Stomach (tissue), 4 donors: ENCODE data around the gene LMX1A.

ENCODE experiments used
- EP300 ChIP-seq: sonication (generic); formaldehyde crosslinking; IDR thresholded peaks from one replicate; pipeline ENCODE4 v1.6.1; 2017; ENCODE audit warnings: antibody characterized with exemption
- POLR2A ChIP-seq, 4 donors: fragments of 450-650 bp; IDR thresholded peaks; one replicate each; pipeline ENCODE4 v1.6.1; 2016; ENCODE audit warnings: antibody characterized with exemption in 4 of 4, control low read depth in 2 of 4, mild to moderate bottlenecking in 1 of 4, moderate library complexity in 1 of 4

DNA sequence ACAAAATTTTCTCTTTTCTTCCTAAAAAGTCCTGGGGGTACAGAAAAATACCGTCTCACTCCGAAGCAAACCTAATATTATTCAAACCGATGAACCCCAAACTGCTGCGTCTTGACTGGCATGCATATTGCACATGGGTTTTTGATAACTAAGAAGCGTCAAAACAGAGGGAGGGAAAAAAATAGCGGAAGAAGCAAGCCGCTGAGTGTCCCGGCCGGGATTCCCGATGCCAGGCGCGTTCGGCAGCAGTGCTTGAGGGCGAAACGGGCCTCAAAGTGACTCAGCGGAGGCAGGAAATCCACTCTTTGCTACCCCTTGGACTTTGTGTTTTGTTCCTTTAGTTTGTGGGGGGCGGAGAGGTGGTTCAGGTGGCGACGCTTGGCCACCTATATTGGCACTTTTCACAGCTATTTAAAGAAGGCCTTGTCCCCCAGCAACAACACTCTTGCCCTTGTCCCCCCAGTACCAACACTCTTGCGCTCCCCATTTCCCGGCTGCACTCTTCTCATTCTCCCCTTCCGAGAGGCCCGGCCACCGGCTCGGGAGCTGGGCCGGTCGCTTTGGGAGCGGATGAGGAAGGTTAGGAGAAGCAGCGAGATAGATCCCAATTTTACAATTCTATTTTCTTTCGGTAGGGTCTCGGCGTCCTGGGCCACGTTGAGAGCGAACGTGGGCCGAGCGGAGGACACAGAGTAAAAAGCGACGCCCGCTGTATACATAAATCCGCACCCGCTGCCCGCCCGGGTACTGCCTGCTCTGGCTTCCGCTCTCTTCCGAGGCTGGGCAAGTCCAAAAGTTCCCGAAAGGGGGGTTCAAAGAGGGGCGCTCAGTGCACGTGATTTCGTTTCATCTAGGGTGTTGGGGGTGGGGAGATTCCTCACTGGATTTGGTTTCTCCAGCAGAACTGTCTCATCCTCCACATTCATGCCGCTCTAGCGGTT lies 2.5 kb downstream of the LMX1A start:
- TF ChIP-seq POLR2A (IDR thresholded peaks at IDR 0.05) (no peak), EP300 (no peak)
